H9 (cell line): ENCODE measurements around the gene MYOCOS. TPM values are rescaled to one million over a fixed set of nuclear protein-coding genes. Genes with fewer than 3 reads are reported as not detected.

Experiments
- DNase-seq: peaks from one replicate; pipeline ENCODE4 v3.0.0-alpha.2; 2017
- H2AFZ ChIP-seq: one replicate; pipeline ENCODE4 v1.6.1; 2013; ENCODE audit warnings: mild to moderate bottlenecking, low read length, control low read depth, moderate library complexity
- H2AK5ac ChIP-seq: 2 replicates; pipeline ENCODE4 v1.6.1; 2013; ENCODE audit warnings: low read length, control low read depth, mixed read lengths; ENCODE audit not compliant: insufficient read length
- H2BK120ac ChIP-seq: one replicate; pipeline ENCODE4 v1.6.1; 2013; ENCODE audit warnings: low read depth, mild to moderate bottlenecking, low read length, control low read depth, inconsistent platforms; ENCODE audit not compliant: poor library complexity, severe bottlenecking
- H2BK12ac ChIP-seq: 2 replicates; pipeline ENCODE4 v1.6.1; 2013; ENCODE audit warnings: low read length, control low read depth, mixed read lengths, low read depth; ENCODE audit not compliant: insufficient read length
- H2BK15ac ChIP-seq: 2 replicates; pipeline ENCODE4 v1.6.1; 2013; ENCODE audit warnings: low read depth, low read length, control low read depth
- H2BK20ac ChIP-seq: one replicate; pipeline ENCODE4 v1.6.1; 2013; ENCODE audit warnings: low read depth, mild to moderate bottlenecking, low read length, control low read depth, inconsistent platforms; ENCODE audit not compliant: poor library complexity, severe bottlenecking
- H2BK5ac ChIP-seq: 2 replicates; pipeline ENCODE4 v1.6.1; 2013; ENCODE audit warnings: low read length, control low read depth, mixed read lengths; ENCODE audit not compliant: insufficient read length
- H3K14ac ChIP-seq: 2 replicates; pipeline ENCODE4 v1.6.1; 2013; ENCODE audit warnings: low read length, control low read depth; ENCODE audit not compliant: insufficient read depth
- H3K18ac ChIP-seq: 2 replicates; pipeline ENCODE4 v1.6.1; 2013; ENCODE audit warnings: low read depth, mild to moderate bottlenecking, mixed read lengths, low read length, control low read depth; ENCODE audit not compliant: insufficient read length
- H3K23ac ChIP-seq: 2 replicates; pipeline ENCODE4 v1.6.1; 2013; ENCODE audit warnings: low read length, control low read depth, mixed read lengths, low read depth; ENCODE audit not compliant: insufficient read length
- H3K23me2 ChIP-seq: 2 replicates; pipeline ENCODE4 v1.6.1; 2013; ENCODE audit warnings: low read depth, mild to moderate bottlenecking, mixed read lengths, low read length, control low read depth; ENCODE audit not compliant: insufficient read length, poor library complexity, severe bottlenecking
- H3K27ac ChIP-seq: 2 replicates; pipeline ENCODE4 v1.5.1; 2013; ENCODE audit warnings: low read length, control low read depth, mixed read lengths, low read depth; ENCODE audit not compliant: insufficient read length
- H3K27me3 ChIP-seq: 2 replicates; pipeline ENCODE4 v1.6.1; 2013; ENCODE audit warnings: low read length, control low read depth, inconsistent platforms; ENCODE audit not compliant: insufficient read depth
- H3K4ac ChIP-seq: 2 replicates; pipeline ENCODE4 v1.6.1; 2013; ENCODE audit warnings: low read depth, mild to moderate bottlenecking, control low read depth, inconsistent platforms, low read length, moderate library complexity
- H3K4me1 ChIP-seq: 2 replicates; pipeline ENCODE4 v1.6.1; 2013; ENCODE audit warnings: low read length, control low read depth, inconsistent platforms; ENCODE audit not compliant: insufficient read depth
- H3K4me2 ChIP-seq: 2 replicates; pipeline ENCODE4 v1.6.1; 2013; ENCODE audit warnings: low read length, control low read depth, mixed read lengths; ENCODE audit not compliant: insufficient read length, insufficient read depth
- H3K56ac ChIP-seq: 2 replicates; pipeline ENCODE4 v1.6.1; 2013; ENCODE audit warnings: low read depth, mild to moderate bottlenecking, mixed read lengths, low read length, control low read depth; ENCODE audit not compliant: insufficient read length
- H3K79me1 ChIP-seq: 2 replicates; pipeline ENCODE4 v1.6.1; 2013; ENCODE audit warnings: low read depth, mild to moderate bottlenecking, moderate library complexity, low read length, control low read depth, inconsistent platforms; ENCODE audit not compliant: insufficient read depth, poor library complexity, severe bottlenecking
- H3K79me2 ChIP-seq: 2 replicates; pipeline ENCODE4 v1.6.1; 2013; ENCODE audit warnings: low read length, control low read depth, inconsistent platforms; ENCODE audit not compliant: insufficient read depth
- H3K9ac ChIP-seq: 2 replicates; pipeline ENCODE4 v1.6.1; 2013; ENCODE audit warnings: low read length, control low read depth, mixed read lengths; ENCODE audit not compliant: insufficient read length; ENCODE audit errors: extremely low read depth
- H3K9me3 ChIP-seq: one replicate; pipeline ENCODE4 v1.6.1; 2013; ENCODE audit warnings: low read depth, low read length, inconsistent platforms; ENCODE audit not compliant: control insufficient read depth
- H3T11ph ChIP-seq: one replicate; pipeline ENCODE4 v1.6.1; 2013; ENCODE audit warnings: mild to moderate bottlenecking, low read length, control low read depth, inconsistent platforms
- H4K20me1 ChIP-seq: one replicate; pipeline ENCODE4 v1.6.1; 2013; ENCODE audit not compliant: control insufficient read depth, insufficient read length, insufficient read depth
- H4K5ac ChIP-seq: 2 replicates; pipeline ENCODE4 v1.6.1; 2013; ENCODE audit warnings: low read depth, mild to moderate bottlenecking, mixed read lengths, low read length, control low read depth; ENCODE audit not compliant: insufficient read length
- H4K8ac ChIP-seq: replicated peaks from 2 replicates; pipeline ENCODE4 v1.6.1; 2013; ENCODE audit warnings: low read length, control low read depth, mixed read lengths, low read depth; ENCODE audit not compliant: insufficient read length
- H4K91ac ChIP-seq: 2 replicates; pipeline ENCODE4 v1.6.1; 2013; ENCODE audit warnings: low read depth, mild to moderate bottlenecking, moderate library complexity, mixed read lengths, low read length, control low read depth; ENCODE audit not compliant: insufficient read length
- H3K27ac Mint-ChIP-seq, 3 experiments: 2 replicates in 2 of 3; 3 replicates in 1 of 3; pipeline ENCODE4 v1.8.0; 2020 to 2021; ENCODE audit warnings: mixed read lengths in 3 of 3, mild to moderate bottlenecking in 1 of 3, moderate library complexity in 1 of 3
- H3K27me3 Mint-ChIP-seq: 2 replicates; pipeline ENCODE4 v1.8.0; 2021; ENCODE audit warnings: low read depth, mild to moderate bottlenecking, moderate library complexity, mixed read lengths
- H3K36me3 Mint-ChIP-seq, 3 experiments: 2 replicates in 2 of 3; 3 replicates in 1 of 3; pipeline ENCODE4 v1.8.0; 2020 to 2021; ENCODE audit warnings: low read depth in 3 of 3, mixed read lengths in 3 of 3; ENCODE audit not compliant: insufficient read depth in 1 of 3
- H3K4me1 Mint-ChIP-seq, 2 experiments: 2 replicates each; pipeline ENCODE4 v1.8.0; 2020; ENCODE audit warnings: mixed read lengths in 2 of 2
- H3K4me3 Mint-ChIP-seq, 2 experiments: 2 replicates in 1 of 2; 3 replicates in 1 of 2; pipeline ENCODE4 v1.8.0; 2020 to 2021; ENCODE audit warnings: mild to moderate bottlenecking in 2 of 2, mixed read lengths in 2 of 2, moderate library complexity in 1 of 2
- H3K9me3 Mint-ChIP-seq, 2 experiments: 2 replicates in 1 of 2; 3 replicates in 1 of 2; pipeline ENCODE4 v1.8.0; 2020; ENCODE audit warnings: mild to moderate bottlenecking in 2 of 2, mixed read lengths in 2 of 2, moderate library complexity in 1 of 2
- CTCF ChIP-seq: fragments of 200-600 bp; sonication (generic); conservative IDR thresholded peaks from 3 replicates; pipeline ENCODE4 v1.8.0; 2021; ENCODE audit warnings: antibody characterized with exemption, mild to moderate bottlenecking
- WGBS: extraction: QIAGEN DNeasy Blood & Tissue Kit; methylation state at CpG from one replicate; pipeline ENCODE4 v1.1.7; 2013; ENCODE audit warnings: missing lambda C conversion rate, low lambda C conversion rate, mixed read lengths; ENCODE audit not compliant: insufficient read length; ENCODE audit errors: extremely low coverage; 5-methylcytosine and 5-hydroxymethylcytosine counted together
- total RNA-seq: library from RNA; stranded (reverse); gene quantifications from 2 replicates; pipeline ENCODE4 v1.2.1, GENCODE V29; 2021

The MYOCOS gene
- total RNA-seq, 1 experiment from 2014 or later, result 0.13 TPM

GRCh38 chr1:171623651-171624331, 1.7 kb downstream of the MYOCOS start:
- no peaks in the 10 kb centered on the region for H3K79me2 ChIP-seq
- H4K20me1 ChIP-seq, result no peaks in the 10 kb centered on the region
- H3T11ph ChIP-seq, result no peak overlapping the region
- no peak overlapping the region for H3K56ac ChIP-seq
- H2BK12ac ChIP-seq, result no peak overlapping the region
- no peak overlapping the region for H3K4me2 ChIP-seq
- TF ChIP-seq CTCF, result no peak
- no peaks in the 10 kb centered on the region for H3K9me3 ChIP-seq
- DNase-seq, result no peak
- no peak overlapping the region for H3K4ac ChIP-seq
- H4K8ac ChIP-seq, result no peak overlapping the region
- H2BK20ac ChIP-seq, result no peak overlapping the region
- no peak overlapping the region for H3K27ac ChIP-seq
- no peaks in the 10 kb centered on the region; a peak in 1 of 5 replicates for H3K9me3 Mint-ChIP-seq
- no peak overlapping the region for H3K4me3 Mint-ChIP-seq
- no peaks in the 10 kb centered on the region for H3K27me3 Mint-ChIP-seq
- H3K36me3 Mint-ChIP-seq, result no peaks in the 10 kb centered on the region
- no peak overlapping the region for H2BK5ac ChIP-seq
- no peak overlapping the region for H2BK120ac ChIP-seq
- no peak overlapping the region for H3K9ac ChIP-seq
- no CpG with 5 or more reads among the region's 9 CpGs for WGBS
- H3K23ac ChIP-seq, result no peak overlapping the region
- H2AK5ac ChIP-seq, result no peak overlapping the region
- H3K23me2 ChIP-seq, result no peaks in the 10 kb centered on the region
- H3K4me1 Mint-ChIP-seq, result peaks cover 27 to 30% of the 10 kb centered on the region in 2 experiments
- H2BK15ac ChIP-seq, result no peak overlapping the region
- H2AFZ ChIP-seq, result peak overlapping the region; percentile 66
- H3K79me1 ChIP-seq, result no peaks in the 10 kb centered on the region
- H4K5ac ChIP-seq, result peak overlapping the region; percentile 2
- peaks cover 5% of the 10 kb centered on the region; the same call in 1 of the 2 replicates for H3K4me1 ChIP-seq
- no peak overlapping the region for H3K14ac ChIP-seq
- H3K27me3 ChIP-seq, result no peaks in the 10 kb centered on the region
- H3K27ac Mint-ChIP-seq, result peak overlapping the region in 1 of 3 experiments; percentile 66; a peak in 1 of 7 replicates
- no peak overlapping the region for H3K18ac ChIP-seq
- H4K91ac ChIP-seq, result no peak overlapping the region
